ENCODE measurements around the gene TBX20.

GRCh38 chr7:35185908-35186731 lies 67.8 kb downstream of the TBX20 start:
- no peak for TF ChIP-seq MAFG (tag; conservative IDR thresholded peaks at IDR 0.05)
- TF ChIP-seq FOXM1 (IDR thresholded peaks at IDR 0.05; ENCODE audit: low read depth), result no peak
- no peak for TF ChIP-seq FOXM1 (CRISPR knock-in tag; IDR thresholded peaks at IDR 0.05; ENCODE audit: low read depth)
- TF ChIP-seq FOS (IDR thresholded peaks at IDR 0.05; ENCODE audit: extremely low read depth, insufficient read length), result no peak
- no peak for TF ChIP-seq ZNF133 (CRISPR knock-in tag; IDR thresholded peaks at IDR 0.05)
- no peak for TF ChIP-seq HMGXB4 (CRISPR knock-in tag; IDR thresholded peaks at IDR 0.05)
- no peak for TF ChIP-seq ARNT (IDR thresholded peaks at IDR 0.05)
- TF ChIP-seq SRSF1 (IDR thresholded peaks at IDR 0.05; ENCODE audit: low read depth, low read length), result no peak
- no peak for TF ChIP-seq YY1 (IDR thresholded peaks at IDR 0.05; ENCODE audit: borderline replicate concordance in 1 of 3, control insufficient read depth in 1 of 3, extremely low read depth in 1 of 3, insufficient read depth in 3 of 3, insufficient read length in 1 of 3, insufficient replicate concordance in 2 of 3, low read depth in 1 of 3, low read length in 2 of 3)
- TF ChIP-seq GMEB1 (CRISPR knock-in tag; IDR thresholded peaks at IDR 0.05), result no peak
- TF ChIP-seq CBX1 (IDR thresholded peaks at IDR 0.05; ENCODE audit: low read depth), result no peak

Data from K562 (cell line).